SK-N-SH (cell line): ENCODE measurements around the gene SSR1.
"Not testable (repeated sequence)": the region's sequence is repeated elsewhere in the genome, so short reads cannot be mapped to it uniquely, and the experiment has no call there.

Source experiments
- CTCF ChIP-seq: fragments of 200-600 bp; sonication (generic); IDR thresholded peaks from 2 replicates; pipeline ENCODE4 v1.6.1; 2017; ENCODE audit warnings: antibody characterized with exemption, mild to moderate bottlenecking, moderate library complexity
- MEF2A ChIP-seq: IDR thresholded peaks from 2 replicates; pipeline ENCODE4 v1.4.0; 2012; ENCODE audit warnings: low read depth, borderline replicate concordance
- POLR2AphosphoS5 ChIP-seq: IDR thresholded peaks from 2 replicates; pipeline ENCODE4 v1.6.1; 2012; ENCODE audit warnings: low read depth, low read length
- REST ChIP-seq: IDR thresholded peaks from 2 replicates; pipeline ENCODE4 v1.6.1; 2012; ENCODE audit warnings: mild to moderate bottlenecking, low read depth, low read length, moderate library complexity
- RFX5 ChIP-seq: IDR thresholded peaks from 2 replicates; pipeline ENCODE4 v1.6.1; 2012; ENCODE audit warnings: mild to moderate bottlenecking, improper control_type of control experiment, low read length
- SIN3A ChIP-seq: IDR thresholded peaks from 2 replicates; pipeline ENCODE4 v1.6.1; 2012; ENCODE audit warnings: low read depth, mild to moderate bottlenecking, low read length, moderate library complexity, borderline replicate concordance
- TEAD4 ChIP-seq: IDR thresholded peaks from 2 replicates; pipeline ENCODE4 v1.4.0; 2012; ENCODE audit warnings: mild to moderate bottlenecking, borderline replicate concordance; ENCODE audit not compliant: insufficient read depth
- USF2 ChIP-seq: fragments of 150-350 bp; IDR thresholded peaks from 2 replicates; pipeline ENCODE4 v1.6.1; 2017; ENCODE audit warnings: antibody characterized with exemption, low read length, low read depth, borderline replicate concordance

GRCh38 chr6:7274525-7274924 is 38.5 kb downstream of the SSR1 start:
- not testable (repeated sequence) for TF ChIP-seq POLR2AphosphoS5, RFX5, CTCF, TEAD4, SIN3A, USF2, REST, MEF2A
